NK-92 treated with Interleukin-12 subunit alpha and Interleukin-12 subunit beta, amount 100 ng/mL, for 24 hours (cell line): ENCODE measurements around the gene RIN3.
"Not testable (repeated sequence)": the region's sequence is repeated elsewhere in the genome, so short reads cannot be mapped to it uniquely, and the experiment has no call there.

Experiments
- DNase-seq: peaks from one replicate; lab custom pipeline; 2025; lab: John Stamatoyannopoulos, UW

Gene RIN3

DNA sequence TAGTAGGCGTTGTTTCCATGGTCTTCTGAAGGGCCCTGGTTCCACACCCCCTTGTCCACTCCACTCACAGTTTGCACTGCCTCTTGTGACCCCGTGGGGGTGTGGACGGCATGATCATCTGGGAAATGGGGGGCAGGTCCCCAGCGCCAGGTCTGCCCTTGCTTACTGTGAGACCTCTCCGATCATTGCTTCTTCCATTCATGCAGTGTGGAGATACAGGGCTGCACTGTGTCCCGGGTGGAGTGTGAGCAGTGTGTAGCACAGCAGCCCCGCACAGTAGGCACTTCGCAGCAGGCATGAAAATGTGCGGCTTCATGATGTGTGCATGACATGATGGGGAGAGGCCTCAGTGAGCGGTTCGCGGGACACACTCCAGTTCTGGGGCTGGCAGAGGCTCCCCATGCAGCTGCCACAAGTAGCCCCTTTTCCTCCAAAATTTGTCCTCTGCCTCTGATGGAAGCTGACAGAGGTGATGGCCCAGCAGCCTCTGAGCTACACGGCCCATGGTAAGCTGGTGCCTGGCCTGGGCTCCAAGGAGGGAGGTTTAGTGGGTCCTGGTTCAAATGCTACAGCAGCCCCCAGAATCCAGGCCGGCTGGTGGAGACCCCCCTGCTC is 15.0 kb downstream of the RIN3 start:
- no peak for DNase-seq

DNA sequence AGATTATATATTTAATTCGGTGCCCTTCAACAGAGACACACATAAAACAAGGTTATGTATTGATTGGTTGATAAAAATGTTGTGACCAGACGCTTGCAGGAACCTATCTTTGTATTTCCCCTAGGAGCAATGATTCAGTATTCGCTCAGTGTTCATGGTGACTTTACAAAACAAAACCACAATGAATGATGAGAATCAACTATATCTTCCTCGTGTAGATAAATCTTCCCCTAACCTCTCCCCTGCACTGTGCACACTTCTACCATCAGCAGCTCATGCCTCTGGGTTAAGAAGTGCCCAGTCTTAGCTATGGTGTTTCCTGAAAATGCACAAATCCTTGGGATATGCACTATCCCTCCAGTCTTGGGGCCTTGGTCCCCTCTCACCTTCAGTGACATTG is 16.3 kb downstream of the RIN3 start:
- DNase-seq: no peak

DNA sequence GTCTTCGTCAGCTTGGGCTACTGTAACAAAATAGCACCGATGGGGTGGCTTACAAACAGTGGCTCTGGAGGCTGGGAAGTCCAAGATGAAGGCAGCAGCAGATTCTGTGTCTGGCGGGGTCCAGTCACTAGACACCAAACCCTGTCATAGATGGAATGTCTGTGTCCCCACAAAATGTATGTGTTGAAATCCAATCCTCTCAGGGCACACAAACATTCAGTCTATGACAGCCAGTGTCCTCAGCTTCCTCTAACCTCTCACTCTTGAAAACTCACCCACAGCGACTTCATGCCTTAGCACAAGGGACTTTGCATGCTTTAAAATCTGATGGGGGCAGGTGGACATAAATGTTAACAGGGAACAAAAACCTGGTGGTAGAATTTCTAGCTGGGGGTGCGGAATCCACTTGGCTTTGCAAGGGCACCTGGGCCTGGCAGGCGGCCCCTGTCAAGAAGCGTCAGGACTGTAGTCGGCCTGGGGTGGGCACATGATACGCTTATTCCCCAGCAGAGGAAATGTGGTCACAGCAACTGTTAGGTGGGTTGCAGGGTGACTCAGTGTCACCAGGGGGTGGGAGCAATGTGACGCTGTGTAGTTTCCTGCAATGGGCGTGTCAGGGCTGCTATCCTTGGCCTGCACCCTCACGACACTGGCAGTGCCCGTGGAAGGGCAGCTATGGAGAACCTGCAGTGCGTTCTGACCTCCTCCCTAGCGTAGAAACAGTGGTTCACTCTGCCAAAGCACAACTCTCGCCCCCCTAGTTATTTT is 17.7 kb downstream of the RIN3 start:
- DNase-seq: peak; percentile 90

DNA sequence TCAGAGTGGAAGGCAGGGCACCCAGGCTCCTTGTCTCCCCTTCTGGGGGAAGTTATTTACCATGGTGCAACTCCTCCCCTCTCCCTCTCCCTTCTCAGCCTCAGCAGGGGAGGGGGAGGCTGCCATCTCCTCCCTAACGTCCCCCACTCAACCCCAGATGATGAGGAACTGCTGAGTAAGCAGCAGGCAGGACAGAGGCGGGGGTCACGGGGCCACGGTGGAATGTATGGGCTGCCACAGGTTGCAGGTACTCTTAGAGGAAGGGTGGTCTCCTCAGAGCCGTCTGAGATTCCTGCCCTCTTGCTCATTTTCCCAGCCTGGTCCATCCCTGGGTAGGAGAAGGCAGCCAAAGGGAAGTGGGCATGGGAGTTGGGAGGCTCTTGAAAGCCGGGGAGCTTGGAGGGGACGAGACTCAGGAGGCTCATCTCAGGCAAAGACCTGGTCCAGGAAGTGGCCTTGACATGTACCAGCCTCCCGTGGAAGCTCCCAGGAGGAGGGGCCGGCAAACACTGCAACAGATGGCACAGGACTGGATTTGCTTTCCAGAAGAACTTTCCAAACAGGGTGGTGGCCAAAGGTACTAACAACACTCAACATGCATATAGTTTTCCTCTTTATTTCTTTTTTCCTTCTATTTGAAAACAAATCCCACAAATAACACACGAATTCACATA is 19.0 kb downstream of the RIN3 start:
- no peak for DNase-seq

DNA sequence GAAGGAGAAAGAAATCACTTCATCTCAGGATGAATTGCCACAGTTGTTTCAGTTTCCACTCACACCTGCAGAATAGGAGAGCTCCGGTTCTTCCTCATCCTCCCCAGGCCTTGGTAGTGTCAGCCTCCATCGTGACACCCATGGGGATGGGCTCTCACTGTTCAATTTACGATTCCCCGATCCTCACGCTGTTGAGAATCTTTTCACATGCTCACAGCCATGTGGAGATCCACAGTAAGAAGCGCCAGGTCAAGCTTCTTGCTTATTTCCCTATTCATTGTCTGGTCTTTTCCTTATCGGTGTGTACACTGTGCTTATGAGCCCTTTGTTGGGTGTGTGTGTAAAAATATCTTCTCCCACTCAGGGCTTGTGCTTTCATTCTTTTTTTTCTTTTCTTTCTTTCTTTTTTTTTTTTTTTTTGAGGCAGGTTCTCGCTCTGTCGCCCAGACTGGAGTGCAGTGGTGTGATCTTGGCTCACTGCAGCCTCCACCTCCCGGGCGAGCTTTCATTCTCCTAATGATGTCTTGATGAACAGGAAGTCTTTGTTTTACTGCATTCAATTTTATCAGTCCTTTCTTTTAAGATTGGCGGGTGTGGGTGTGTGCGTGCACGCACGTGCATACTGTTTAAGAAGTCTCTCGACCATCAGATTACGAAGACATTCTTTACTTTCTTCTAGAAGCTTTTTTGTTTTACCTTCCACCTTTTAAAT is 21.5 kb downstream of the RIN3 start:
- DNase-seq: no peak

GRCh38 chr14:92536231-92536630 is 22.6 kb downstream of the RIN3 start:
- DNase-seq: not testable (repeated sequence)

- no peak for DNase-seq
These were observed 24.9 kb downstream of the RIN3 start for GRCh38 chr14:92538412-92538985.

GRCh38 chr14:92539419-92539818 is 25.8 kb downstream of the RIN3 start:
- no peak for DNase-seq

- DNase-seq: no peak
These were observed 26.3 kb downstream of the RIN3 start for GRCh38 chr14:92539875-92540274.

- DNase-seq: no peak
These were observed 27.0 kb downstream of the RIN3 start for GRCh38 chr14:92540472-92541048.

DNA sequence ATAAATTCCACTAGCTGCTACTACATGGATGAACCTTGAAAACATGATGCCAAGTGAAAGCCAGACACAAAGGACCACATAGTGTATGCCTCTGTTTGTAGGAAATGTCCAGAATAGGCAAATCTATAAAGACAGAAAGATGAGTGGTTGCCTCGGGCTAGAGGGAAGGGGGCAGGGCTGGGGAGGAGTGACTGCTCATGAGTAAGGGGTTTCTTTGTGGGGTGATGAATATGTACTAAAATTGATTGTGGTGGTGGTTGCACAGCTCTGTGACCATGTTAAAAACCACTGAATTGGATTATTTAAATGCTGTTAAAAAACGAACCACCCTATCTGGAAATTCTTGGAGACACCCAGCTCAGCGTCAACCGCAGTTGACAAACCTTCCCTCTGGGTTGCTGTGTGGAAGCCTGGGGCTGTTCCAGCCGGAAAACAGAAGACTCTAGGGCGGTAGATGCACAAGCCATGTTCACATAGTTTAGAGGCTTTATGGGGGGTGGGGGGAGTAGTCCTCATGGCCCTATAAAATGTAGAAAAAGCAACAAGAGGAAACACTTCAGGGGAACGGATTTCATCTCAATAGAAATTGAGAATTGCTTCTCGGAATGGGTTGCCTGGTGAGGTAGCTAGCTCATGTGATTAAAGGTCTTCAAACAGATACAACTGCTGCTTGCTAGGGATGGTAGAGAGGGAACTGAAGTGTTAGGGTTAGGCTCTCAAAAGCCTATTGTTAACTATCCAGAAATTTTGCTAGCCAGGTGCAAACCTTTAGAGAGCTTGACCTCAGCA is 29.4 kb downstream of the RIN3 start:
- no peak for DNase-seq

GRCh38 chr14:92544051-92544720 is 30.6 kb downstream of the RIN3 start:
- DNase-seq: no peak

- DNase-seq: no peak
These were observed 32.9 kb downstream of the RIN3 start for GRCh38 chr14:92546347-92547053.

DNA sequence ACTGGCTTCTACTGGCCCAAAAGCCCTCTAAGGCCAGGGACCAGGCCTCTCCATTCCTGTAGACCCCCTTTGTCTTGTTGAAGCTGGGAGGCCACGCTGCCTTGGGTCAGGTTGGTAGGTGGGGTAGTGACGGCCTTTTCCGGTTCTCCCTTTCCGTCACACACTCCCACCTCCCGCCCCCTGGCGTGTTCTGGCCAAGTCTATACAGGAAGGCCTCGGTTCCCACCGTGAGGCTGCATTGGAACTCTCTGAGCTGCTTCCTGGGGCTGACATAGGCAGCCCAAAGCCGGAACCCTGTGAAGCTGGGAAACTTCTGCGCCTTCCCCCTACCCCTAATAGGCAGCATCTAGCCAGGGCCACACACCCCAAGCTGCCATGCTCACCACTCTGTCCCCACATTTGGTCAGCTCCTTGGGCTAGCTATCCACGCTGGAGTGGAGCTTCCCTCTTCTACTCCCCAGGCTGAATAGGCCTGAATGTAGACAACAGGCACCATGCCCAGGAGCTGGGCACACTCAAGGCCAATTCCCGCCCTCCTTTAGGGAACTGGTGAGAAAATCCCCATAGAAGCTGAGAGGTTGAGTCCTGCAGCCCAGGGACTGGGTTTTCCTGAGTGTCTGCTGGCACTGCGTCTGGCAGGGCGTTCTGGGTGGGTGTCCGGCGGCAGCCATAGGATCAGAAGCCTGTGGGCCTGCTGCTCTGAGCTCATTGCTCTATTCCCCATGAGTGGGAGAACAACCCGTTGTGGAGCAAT is 35.7 kb downstream of the RIN3 start:
- DNase-seq: no peak

DNA sequence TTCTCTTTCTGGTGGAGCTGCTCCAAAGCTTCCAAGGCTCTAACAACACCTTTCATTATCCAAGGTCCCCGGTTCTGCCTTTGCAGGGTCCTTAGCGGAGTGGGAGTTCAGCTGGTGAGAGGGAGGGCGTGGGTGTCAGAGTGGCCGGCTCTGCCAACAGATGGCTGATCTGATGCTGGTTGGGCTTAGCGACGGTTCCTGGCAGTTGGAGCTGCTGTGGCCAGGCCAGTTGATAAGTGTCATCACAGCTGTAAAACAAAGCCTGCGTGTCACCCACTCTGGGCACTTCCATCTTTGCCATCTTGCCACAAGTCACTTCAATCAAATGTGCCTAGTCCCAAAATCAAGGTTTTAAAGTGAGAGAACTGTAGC is 36.3 kb downstream of the RIN3 start:
- no peak for DNase-seq

- DNase-seq: no peak
These were observed 37.7 kb downstream of the RIN3 start for GRCh38 chr14:92551044-92551841.

- DNase-seq: no peak
These were observed 38.5 kb downstream of the RIN3 start for GRCh38 chr14:92552066-92552465.

GRCh38 chr14:92553438-92553837 is 39.9 kb downstream of the RIN3 start:
- DNase-seq: no peak
